DND-41 (cell line): ENCODE data around the gene RAET1E.

Source experiments
- EZH2 ChIP-seq: IDR thresholded peaks from 3 replicates; pipeline ENCODE4 v1.6.1; 2012; ENCODE audit warnings: borderline replicate concordance, low read depth, mild to moderate bottlenecking, moderate library complexity, low read length, inconsistent platforms; ENCODE audit not compliant: severe bottlenecking
- TF ChIP-seq, protein P1 (sequence below): IDR thresholded peaks from 2 replicates; pipeline ENCODE4 v1.5.1; 2012; ENCODE audit warnings: borderline replicate concordance, low read length, moderate library complexity, mild to moderate bottlenecking; ENCODE audit not compliant: poor library complexity, severe bottlenecking; ENCODE audit errors: extremely low read depth

DNA sequence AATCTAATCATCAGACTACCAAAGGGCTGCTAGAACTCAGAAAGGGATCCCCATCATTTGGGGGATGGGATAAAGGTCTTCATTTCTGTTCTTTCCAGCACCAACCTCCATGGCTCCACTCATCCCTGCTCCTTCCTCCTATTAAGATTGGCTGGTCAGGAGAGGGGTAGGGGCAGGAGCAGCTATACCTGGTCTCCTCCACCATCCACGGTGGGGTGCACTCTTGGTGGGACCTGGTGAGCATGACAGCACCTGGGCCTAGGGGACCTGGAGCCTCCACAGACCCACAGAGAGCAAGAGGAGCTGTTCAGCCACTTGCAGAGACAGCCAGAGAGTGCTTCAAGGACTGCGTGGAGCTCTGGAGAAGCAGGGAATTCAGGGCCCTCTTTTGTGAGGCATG, 37.8 kb upstream of the RAET1E start:
- TF ChIP-seq, protein P1, sequence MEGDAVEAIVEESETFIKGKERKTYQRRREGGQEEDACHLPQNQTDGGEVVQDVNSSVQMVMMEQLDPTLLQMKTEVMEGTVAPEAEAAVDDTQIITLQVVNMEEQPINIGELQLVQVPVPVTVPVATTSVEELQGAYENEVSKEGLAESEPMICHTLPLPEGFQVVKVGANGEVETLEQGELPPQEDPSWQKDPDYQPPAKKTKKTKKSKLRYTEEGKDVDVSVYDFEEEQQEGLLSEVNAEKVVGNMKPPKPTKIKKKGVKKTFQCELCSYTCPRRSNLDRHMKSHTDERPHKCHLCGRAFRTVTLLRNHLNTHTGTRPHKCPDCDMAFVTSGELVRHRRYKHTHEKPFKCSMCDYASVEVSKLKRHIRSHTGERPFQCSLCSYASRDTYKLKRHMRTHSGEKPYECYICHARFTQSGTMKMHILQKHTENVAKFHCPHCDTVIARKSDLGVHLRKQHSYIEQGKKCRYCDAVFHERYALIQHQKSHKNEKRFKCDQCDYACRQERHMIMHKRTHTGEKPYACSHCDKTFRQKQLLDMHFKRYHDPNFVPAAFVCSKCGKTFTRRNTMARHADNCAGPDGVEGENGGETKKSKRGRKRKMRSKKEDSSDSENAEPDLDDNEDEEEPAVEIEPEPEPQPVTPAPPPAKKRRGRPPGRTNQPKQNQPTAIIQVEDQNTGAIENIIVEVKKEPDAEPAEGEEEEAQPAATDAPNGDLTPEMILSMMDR: no peak
- TF ChIP-seq EZH2: no peak
